H1 (cell line): ENCODE data around the gene NIPAL3. TPM values are rescaled to one million over a fixed set of nuclear protein-coding genes. Genes with fewer than 3 reads are reported as not detected.

ENCODE experiments used
- CHD1 ChIP-seq: IDR thresholded peaks from 2 replicates; pipeline ENCODE4 v1.6.1; 2012; ENCODE audit warnings: low read depth, low read length, improper control_type of control experiment
- CHD7 ChIP-seq: fragments of 300-600 bp; sonication (generic); IDR thresholded peaks from 2 replicates; pipeline ENCODE4 v1.7.1; 2012; ENCODE audit warnings: low read length, moderate library complexity, mild to moderate bottlenecking, inconsistent platforms; ENCODE audit not compliant: insufficient replicate concordance
- CTCF ChIP-seq, 3 experiments: IDR thresholded peaks; 1 replicate in 2 of 3; 2 replicates in 1 of 3; pipeline versions ENCODE4 v1.5.1 to v1.6.1; 2011; ENCODE audit warnings: low read length in 3 of 3, mild to moderate bottlenecking in 3 of 3, inconsistent platforms in 2 of 3, low read depth in 1 of 3, moderate library complexity in 1 of 3; ENCODE audit not compliant: insufficient read depth in 1 of 3; ENCODE audit errors: control extremely low read depth in 1 of 3
- EGR1 ChIP-seq: IDR thresholded peaks from 2 replicates; pipeline ENCODE4 v1.6.1; 2011; ENCODE audit warnings: low read depth, low read length, borderline replicate concordance
- JUND ChIP-seq: IDR thresholded peaks from 2 replicates; pipeline ENCODE4 v1.6.1; 2011; ENCODE audit warnings: mild to moderate bottlenecking, improper control_type of control experiment, low read length
- KDM1A ChIP-seq: fragments of 200-600, 300-600 bp; sonication (generic); IDR thresholded peaks from 2 replicates; pipeline ENCODE4 v1.7.1; 2016; ENCODE audit warnings: mild to moderate bottlenecking, low read length, borderline replicate concordance
- SIN3A ChIP-seq, 2 experiments: IDR thresholded peaks in 1 of 2; conservative IDR thresholded peaks in 1 of 2; 2 replicates each; pipeline ENCODE4 v1.6.1; 2011 to 2012; ENCODE audit warnings: low read length in 2 of 2, improper control_type of control experiment in 1 of 2, low read depth in 1 of 2, mild to moderate bottlenecking in 1 of 2
- polyA plus RNA-seq, 7 experiments: library from polyadenylated mRNA; depleted of rRNA in 3 of 7; stranded (reverse) in 5 of 7; unstranded in 2 of 7; fragments of >200 nt in 5 of 7; fragments of 200-250 nt in 2 of 7; gene quantifications; 1 replicate in 5 of 7; 2 replicates in 1 of 7; 4 replicates in 1 of 7; pipeline versions ENCODE4 v1.2.1 to v1.2.3, GENCODE V29; 2011 to 2013; ENCODE audit warnings: missing spikeins in 2 of 7, mixed read lengths in 2 of 7
- total RNA-seq: library from RNA; stranded (reverse); fragmentation: NEBNext Ultra II Directional; extraction: Animal tissue kit (Norgen Biotek cat#: 25700); gene quantifications from 2 replicates; pipeline ENCODE4 v1.2.1, GENCODE V29; 2021

The NIPAL3 gene
- total and polyA plus RNA-seq, 2 of the 8 experiments (the other 6 are each of a cell fraction or from before 2014, with no cell fraction given) = 8.8 to 11.0 TPM

- TF ChIP-seq CHD7 = no peak
- no peak for TF ChIP-seq JUND
- peak in 1 of 3 experiments; percentile 3; a peak in 1 of 4 replicates for TF ChIP-seq CTCF (IDR thresholded peaks at IDR 0.05; ENCODE audit: control extremely low read depth in 1 of 3, insufficient read depth in 1 of 3, low read depth in 1 of 3, low read length in 3 of 3)
- no peak for TF ChIP-seq SIN3A (conservative IDR thresholded peaks at IDR 0.05 in 1 of 2, IDR thresholded peaks at IDR 0.05 in 1 of 2; ENCODE audit: low read depth in 1 of 2, low read length in 2 of 2)
- TF ChIP-seq CHD1 = no peak
- TF ChIP-seq EGR1 = no peak
- TF ChIP-seq KDM1A = peak; percentile 82; the same call in 1 of the 2 replicates
These were observed 85.9 kb downstream of the NIPAL3 start (continued) for GRCh38 chr1:24501371-24502064.
